ENCODE results near the gene RASA3.

RASA3 gene

GRCh38 chr13:114030666-114031610 lies 101.5 kb downstream of the RASA3 start:
- TF ChIP-seq CTCF (IDR thresholded peaks at IDR 0.05; ENCODE audit: low read depth, low read length, missing control alignments), result no peak
- no peak overlapping the region for H3K4me3 ChIP-seq (ENCODE audit: low read depth, low read length)
- DNase-seq (ENCODE audit: low read depth), result no peak

GRCh38 chr13:114029866-114030625 lies 102.4 kb downstream of the RASA3 start:
- no peak for TF ChIP-seq CTCF (IDR thresholded peaks at IDR 0.05; ENCODE audit: low read depth, low read length, missing control alignments)
- no peak for DNase-seq (ENCODE audit: low read depth)
- no peak overlapping the region for H3K4me3 ChIP-seq (ENCODE audit: low read depth, low read length)

- H3K4me3 ChIP-seq (ENCODE audit: low read depth, low read length), result no peak overlapping the region
- TF ChIP-seq CTCF (IDR thresholded peaks at IDR 0.05; ENCODE audit: low read depth, low read length, missing control alignments), result no peak
- no peak for DNase-seq (ENCODE audit: low read depth)
These were observed 104.6 kb downstream of the RASA3 start for GRCh38 chr13:114027826-114028225.

- DNase-seq (ENCODE audit: low read depth), result no peak
- no peak for TF ChIP-seq CTCF (IDR thresholded peaks at IDR 0.05; ENCODE audit: low read depth, low read length, missing control alignments)
- H3K4me3 ChIP-seq (ENCODE audit: low read depth, low read length), result no peak overlapping the region
These were observed 105.2 kb downstream of the RASA3 start for GRCh38 chr13:114027046-114027715.

GRCh38 chr13:114026481-114026880 lies 105.9 kb downstream of the RASA3 start:
- TF ChIP-seq CTCF (IDR thresholded peaks at IDR 0.05; ENCODE audit: low read depth, low read length, missing control alignments), result no peak

GRCh38 chr13:114025714-114026431 lies 106.5 kb downstream of the RASA3 start:
- no peak for TF ChIP-seq CTCF (IDR thresholded peaks at IDR 0.05; ENCODE audit: low read depth, low read length, missing control alignments)
- DNase-seq (ENCODE audit: low read depth), result peak; percentile 39
- no peak overlapping the region for H3K4me3 ChIP-seq (ENCODE audit: low read depth, low read length)

More at GRCh38 chr13:114026481-114026880, 105.9 kb downstream of the RASA3 start:
- no peak overlapping the region for H3K4me3 ChIP-seq (ENCODE audit: low read depth, low read length)
- no peak for DNase-seq (ENCODE audit: low read depth)
